ENCODE measurements around the gene TTC34. TPM values are rescaled to one million over a fixed set of nuclear protein-coding genes. Genes with fewer than 3 reads are reported as not detected.

Gene TTC34
- total RNA-seq, 1 donor from 2014 or later, result 0.18 TPM

DNA sequence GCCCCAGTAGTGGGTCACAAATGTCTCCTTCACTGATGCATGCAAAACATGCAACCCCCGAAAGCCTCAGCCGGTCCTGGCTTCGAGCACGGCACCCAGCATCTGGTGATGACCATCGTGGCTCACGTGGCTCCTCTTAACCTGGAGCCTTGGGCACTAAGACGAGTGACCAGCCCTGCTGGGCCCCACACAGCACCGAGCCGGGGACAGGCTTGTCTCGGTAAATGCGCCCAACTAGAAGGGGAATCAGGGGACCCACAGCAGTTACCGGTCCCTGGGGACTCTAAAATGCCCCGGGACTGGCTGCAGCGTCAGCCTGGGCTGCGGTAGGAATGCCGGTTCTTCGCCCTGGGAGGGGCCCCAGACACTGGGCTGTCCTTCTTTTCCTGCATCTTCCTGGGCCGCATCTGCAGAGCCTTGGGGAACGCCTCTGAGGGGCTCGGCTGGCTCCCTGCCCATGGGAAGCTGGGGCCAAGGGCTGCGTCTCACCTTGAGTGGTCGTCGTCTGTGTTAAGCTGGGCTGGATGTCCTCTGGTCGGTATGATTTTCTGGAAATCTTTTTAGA lies 13.1 kb upstream of the TTC34 start:
- DNase-seq (ENCODE audit: extremely low read depth, low read depth, low spot score), result no peak

DNA sequence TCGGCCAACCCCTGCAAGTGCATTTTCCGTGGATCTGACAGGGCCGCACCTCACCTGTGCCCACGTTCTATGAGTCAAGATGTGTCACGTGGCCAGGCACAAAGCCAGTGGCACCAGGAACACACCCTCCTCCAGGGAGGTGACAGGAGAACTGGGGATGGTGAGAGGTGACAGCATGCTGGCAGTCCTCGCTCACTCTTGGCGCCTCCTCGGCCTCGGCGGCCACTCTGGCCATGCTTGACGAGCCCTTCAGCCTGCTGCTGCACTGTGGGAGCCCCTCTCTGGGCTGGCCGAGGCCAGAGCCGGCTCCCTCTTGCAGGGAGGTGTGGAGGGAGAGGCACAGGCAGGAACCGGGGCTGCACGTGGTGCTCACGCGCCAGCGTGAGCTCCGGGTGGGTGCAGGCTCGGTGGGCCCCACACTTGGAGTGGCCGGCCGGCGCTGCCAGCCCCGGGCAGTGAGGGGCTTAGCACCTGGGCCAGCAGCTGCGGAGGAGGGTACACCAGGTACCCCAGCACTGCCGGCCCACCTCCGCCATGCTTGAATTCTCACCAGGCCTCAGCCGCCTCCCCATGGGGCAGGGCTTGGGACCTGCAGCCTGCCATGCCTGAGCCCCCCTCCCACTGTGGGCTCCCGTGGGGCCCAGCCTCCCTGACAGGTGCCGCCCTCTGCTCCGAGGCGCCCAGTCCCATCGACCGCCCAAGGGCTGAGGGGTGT lies 11.6 kb upstream of the TTC34 start:
- no peak for DNase-seq (ENCODE audit: extremely low read depth, low read depth, low spot score)

DNA sequence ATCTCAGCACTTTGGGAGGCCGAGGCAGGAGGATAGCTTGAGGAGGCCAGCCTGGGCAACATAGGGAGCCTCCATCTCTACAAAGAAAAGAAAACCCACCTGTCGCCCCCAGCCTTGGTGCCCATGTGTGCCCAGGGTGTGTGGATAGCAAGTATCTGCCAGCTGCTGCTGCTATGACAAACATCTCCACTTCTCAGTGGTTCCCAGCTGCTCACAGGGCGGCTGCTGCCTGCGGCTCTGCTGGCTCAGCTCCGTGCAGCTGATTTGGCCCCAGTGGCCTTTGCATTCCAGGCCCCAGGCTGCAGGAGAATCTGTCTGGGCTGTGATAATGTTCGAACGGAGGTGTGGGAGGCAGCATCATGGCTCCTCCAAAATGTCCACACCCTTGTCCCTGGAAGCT lies 10.6 kb upstream of the TTC34 start:
- no peak for DNase-seq (ENCODE audit: extremely low read depth, low read depth, low spot score)

DNA sequence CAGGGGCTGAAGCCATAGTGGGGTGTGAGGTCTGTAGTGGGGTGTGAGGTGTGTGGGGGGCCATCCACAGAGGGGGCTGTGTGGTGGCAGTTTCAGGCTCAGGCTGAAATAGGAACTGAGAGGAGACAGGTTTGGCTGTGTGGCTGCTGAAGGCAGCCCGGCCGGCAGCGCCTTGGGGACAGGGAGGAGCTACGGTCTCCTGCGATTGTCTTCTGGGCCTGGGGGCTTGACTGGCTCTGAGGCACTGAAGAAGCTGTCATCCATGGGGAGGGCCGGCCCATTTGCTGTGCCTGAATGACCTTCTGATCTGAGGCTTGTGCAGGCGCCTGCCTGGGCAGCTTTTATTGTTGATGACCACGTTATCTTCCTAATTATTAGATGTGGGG lies 10.0 kb upstream of the TTC34 start:
- no peak for DNase-seq (ENCODE audit: extremely low read depth, low read depth, low spot score)

DNA sequence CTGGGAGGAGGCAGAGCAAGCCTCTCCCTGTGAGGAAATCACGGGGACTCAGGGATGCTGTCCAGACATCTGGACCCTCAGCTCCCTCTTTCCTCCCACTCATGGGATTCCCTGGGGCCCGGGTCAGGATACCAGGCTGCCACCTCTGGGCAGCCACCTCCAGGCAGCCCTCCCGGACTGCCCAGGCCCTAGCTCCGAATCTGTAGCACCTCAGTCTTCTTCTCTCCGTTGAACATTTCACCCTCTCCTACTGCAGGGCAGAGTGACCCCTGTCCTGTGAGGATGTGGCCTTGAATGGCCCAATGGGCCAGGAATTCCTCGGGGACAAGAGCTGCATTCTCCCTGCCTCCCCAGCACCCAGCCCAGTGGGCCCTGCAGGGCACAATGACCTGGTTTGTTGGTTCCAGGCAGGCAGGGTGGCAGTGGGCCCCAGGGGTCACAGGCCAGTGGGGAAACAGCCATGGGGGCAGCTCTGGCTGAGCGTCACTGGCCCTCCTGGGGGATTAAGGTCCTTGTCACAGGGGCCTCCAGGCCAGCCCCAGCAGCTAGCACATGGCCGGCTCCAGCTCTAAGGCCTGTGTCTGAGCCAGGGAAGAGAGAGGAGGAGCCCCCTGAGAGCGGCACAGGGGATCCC lies 9.5 kb upstream of the TTC34 start:
- DNase-seq (ENCODE audit: extremely low read depth, low read depth, low spot score), result no peak

DNA sequence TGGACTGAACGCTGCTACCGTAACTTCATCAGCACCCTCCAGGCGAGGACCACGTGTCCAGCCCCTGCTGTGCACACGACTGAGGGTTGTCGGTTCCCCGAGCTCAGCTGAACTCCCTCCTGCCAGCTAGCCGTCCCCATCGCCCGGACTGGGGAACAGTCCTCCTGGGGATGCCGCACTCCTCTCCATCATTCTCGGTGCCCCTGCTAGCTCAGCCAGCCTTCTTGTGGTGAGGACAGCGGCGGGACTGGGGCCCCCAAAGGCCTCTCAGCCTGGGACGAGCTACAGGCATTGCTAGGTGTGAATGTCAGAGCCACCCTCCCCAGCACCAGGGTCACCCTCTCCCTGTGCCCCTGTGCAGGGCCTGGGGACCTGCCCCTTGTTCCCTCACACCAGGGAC lies 8.8 kb upstream of the TTC34 start:
- DNase-seq (ENCODE audit: extremely low read depth, low read depth, low spot score), result no peak

DNA sequence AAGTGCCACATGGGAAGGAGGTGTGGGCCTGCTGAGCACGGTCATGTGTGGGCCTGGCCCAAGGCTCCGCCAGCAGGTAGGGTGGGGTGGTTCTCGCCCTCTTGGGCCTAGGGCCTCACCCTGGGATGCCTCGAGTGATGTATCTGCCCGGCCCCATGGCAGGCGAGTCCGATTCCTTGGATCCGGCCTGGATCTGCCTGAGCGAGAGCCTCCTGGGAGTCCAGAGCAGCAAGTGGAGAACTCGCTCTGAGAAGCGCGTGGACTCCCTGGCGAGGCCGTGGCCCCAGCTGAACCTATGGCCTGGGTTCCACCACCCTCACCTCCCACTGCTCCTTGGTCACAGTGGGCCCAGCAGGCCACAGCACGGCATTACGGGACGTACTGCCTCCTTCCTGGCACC lies 8.2 kb upstream of the TTC34 start:
- no peak for DNase-seq (ENCODE audit: extremely low read depth, low read depth, low spot score)

DNA sequence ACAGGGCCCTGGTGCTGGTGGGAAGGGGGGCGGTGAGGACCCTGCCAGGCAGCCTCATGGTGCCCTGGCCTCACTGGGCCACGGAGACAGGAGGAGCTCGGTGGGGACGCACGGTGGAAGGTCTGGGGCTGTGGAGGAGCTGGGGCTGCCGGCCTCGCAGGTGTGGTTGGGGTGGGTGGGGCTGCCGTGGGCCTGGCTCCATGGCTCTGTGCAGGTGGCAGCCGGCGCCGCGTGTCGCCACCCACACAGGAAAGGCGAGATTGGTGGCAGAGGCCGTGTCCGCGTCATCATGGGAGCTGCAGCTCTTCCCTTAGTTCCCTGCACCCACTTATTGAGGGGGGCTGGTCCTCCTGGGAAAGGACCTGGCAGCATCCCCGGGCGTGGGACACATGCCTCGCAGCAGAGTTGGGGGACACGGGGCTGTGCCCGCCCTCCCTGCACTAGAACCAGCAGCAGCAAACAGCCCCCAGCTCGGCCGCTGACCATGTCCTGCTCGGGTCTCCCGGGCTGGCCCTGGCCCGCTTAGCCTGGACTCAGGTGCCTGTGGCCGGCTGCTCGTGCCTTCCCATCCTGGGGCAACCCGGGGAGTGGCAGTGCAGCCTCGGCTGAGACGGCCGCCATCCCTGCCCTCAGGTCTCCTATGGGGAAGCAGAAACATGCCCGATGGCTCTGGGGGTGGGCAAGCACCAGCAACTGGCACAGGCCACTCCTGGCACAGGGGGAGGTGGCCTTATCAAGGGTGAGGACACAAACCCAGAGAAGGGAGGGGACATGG lies 7.5 kb upstream of the TTC34 start:
- DNase-seq (ENCODE audit: extremely low read depth, low read depth, low spot score), result no peak

DNA sequence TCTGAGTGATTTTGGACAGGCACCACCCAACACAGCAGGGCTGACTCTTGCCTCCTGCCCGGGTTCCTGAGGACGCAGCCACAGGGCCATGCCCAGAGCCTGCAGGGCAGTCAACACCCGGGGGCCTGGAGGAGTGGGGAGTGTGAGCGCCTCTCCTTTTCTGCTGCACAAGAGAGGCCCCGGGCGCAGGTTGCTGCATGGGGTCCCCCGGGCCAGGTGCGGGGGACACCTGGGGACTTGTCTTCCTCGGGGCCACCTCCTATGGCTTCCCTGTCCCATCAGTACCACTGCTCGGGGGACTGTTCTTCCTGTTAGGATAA lies 6.9 kb upstream of the TTC34 start:
- no peak for DNase-seq (ENCODE audit: extremely low read depth, low read depth, low spot score)

DNA sequence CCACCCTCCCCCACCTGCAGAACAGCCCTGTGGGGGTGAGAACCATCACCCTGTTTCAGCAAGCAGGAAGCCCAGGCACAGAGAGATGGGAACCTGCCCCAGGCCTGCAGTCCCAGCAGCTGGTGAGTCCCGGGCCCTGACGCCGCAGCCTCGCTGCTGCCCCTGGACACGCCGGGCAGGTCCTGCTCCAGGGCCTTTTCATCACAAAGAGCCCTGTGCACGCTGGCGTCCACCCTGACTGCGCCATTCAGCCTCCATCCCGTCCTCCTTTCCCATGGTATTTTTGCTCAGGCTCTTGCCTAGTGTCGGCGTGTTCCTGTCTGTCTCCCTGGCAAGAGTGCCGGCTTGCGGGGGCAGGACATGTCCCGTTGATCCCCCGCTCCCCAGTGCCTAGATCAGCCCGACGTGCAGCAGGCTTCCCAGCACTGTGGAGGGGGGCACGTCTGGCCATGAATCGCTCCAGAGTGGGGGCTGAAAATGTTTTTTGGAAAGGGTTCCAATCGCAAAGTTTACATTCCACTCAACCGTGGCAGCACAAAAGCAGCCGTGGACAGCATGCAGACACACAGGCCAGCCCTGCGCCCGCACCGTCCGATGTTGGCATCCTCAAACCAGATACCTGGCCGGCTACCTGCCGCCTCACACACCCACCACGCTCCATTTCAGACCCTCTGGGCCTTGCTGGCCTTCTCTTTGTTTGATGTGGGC lies 6.3 kb upstream of the TTC34 start:
- DNase-seq (ENCODE audit: extremely low read depth, low read depth, low spot score), result no peak

DNA sequence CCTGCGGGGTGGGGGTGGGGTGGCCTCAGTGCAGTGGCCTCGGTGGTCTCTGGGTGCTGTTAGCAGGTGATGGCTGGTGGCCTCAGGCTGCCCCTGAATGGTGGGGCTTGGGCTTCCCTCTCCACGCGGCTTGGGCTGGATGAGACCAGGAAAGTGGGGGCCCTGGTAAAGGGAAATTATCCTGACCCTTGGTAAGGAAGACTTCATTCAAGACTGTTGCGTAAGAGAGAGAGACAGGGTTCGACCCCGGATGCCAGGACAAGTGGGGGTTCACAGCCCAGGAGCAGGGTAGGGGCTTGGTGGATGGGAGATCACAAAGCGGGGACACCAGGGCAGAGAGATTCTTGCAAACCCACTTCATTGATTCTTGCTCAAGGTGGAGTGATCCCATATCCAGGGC lies 5.5 kb upstream of the TTC34 start:
- DNase-seq (ENCODE audit: extremely low read depth, low read depth, low spot score), result no peak

DNA sequence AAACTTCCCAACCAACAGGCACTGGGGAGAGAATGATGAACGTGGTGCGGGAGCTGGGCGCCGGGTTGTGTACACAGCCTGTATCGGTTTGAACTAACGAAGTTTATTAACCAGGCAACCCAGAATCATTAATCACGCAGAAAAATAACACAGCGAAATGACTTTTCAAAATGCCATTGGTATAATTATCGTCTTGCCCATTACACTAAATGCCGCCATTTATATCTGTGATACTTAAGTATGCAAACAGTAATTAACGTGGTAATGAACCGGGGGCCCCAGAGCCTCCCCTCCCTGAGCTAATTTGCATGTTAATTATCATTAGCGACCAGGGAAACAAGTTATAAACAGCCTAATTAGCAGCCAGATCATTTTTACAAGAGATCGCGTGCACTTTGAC lies 5.1 kb upstream of the TTC34 start:
- no peak for DNase-seq (ENCODE audit: extremely low read depth, low read depth, low spot score)

DNA sequence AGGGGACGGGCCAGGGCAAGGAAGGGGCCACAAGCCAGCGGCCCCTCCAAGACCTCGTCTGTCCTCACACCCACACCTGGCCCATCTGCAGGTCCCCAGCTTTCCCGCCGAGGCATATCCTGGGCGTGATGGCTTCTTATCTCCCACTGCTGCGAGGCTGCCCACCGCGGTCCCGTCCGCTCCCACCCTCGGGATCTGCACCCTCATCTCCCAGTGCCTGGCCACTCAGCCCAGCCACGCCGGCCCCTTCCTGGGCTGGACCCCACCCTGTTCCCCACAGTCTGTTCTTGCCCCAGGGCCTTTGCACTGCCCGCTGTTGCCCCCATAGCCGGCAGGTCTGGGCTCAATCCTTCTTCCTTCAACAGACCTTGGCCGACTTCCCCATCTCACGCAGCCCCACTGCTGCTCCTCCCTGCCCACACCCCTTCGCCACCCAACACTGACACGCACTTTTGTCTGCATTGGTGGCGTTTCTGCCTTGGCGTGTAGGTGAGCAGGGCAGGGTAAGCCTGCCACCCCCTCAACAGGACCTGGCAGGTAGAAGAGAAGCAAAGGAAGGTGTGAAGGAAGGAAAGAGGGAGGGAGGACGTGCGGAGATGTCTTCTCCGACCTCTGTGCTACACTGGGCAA lies 4.4 kb upstream of the TTC34 start:
- no peak for DNase-seq (ENCODE audit: extremely low read depth, low read depth, low spot score)

DNA sequence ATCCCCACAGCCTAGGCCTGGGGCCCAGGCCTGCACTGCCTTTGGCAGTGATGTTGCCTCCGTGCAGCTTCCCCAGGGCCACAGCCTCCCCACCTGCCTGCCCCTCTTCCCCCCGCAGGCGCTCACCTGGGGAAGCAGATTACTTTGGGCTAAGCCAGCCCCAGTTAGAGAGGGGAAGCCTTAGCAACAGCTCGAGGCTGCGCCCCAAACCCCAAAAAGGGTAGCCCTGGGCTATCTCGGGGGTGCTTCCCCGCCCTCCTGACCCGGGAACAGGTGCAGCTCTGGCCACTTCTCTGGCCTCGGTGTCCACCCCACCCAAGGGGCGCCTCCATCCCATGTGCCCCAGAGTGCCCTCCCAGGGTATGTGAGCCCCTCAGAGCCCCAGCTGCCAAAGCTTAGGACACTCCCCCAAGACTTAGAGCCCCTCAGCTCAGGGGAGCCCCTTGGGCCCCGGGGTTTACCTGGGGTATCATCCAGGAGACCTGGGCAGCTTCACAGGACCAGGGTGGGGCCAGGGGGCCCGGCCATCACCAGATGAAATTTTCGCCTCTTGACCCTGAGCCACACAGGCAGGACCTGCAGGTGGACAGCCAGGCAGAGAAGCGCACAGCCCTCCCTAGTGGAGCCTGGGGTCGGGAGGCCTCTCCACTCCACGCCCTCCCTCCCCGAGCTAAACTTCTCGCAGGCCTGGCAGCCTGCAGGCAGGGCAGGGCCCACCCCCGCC lies 3.3 kb upstream of the TTC34 start:
- no peak for DNase-seq (ENCODE audit: extremely low read depth, low read depth, low spot score)

DNA sequence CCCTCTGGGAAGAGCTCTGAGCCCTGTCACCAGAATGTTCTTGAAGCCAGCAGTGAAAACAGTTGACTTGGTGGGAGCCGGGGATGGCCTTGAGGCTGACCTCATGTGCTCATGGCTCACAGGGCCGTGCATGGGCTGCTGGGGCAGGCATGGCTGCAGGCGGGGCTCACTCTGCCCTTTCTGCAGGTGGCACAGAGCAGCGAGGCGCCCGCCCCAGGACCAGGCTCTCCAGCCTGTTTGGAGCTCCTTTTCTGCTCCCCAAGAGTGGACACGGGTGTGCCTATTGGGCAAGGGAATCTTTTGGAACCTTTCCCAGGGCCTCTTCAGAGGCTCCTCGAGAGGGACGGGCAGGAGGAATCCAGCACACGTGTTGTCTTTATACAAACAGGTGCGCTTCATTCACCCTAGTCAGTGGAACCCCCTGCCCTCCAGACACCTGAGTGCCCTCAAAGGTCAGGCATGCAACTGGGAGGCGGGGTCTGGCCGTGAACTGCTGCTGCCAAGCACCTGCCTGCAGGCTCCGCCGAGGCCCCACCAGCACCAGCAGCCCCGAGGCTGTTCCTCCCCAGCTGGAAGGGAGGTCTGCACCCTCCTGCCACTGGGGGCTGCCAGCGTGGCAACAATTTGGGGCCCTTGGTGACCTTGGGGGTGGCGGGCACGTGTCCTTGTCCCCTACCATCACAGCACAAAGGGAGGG lies 2.6 kb upstream of the TTC34 start:
- DNase-seq (ENCODE audit: extremely low read depth, low read depth, low spot score), result no peak

DNA sequence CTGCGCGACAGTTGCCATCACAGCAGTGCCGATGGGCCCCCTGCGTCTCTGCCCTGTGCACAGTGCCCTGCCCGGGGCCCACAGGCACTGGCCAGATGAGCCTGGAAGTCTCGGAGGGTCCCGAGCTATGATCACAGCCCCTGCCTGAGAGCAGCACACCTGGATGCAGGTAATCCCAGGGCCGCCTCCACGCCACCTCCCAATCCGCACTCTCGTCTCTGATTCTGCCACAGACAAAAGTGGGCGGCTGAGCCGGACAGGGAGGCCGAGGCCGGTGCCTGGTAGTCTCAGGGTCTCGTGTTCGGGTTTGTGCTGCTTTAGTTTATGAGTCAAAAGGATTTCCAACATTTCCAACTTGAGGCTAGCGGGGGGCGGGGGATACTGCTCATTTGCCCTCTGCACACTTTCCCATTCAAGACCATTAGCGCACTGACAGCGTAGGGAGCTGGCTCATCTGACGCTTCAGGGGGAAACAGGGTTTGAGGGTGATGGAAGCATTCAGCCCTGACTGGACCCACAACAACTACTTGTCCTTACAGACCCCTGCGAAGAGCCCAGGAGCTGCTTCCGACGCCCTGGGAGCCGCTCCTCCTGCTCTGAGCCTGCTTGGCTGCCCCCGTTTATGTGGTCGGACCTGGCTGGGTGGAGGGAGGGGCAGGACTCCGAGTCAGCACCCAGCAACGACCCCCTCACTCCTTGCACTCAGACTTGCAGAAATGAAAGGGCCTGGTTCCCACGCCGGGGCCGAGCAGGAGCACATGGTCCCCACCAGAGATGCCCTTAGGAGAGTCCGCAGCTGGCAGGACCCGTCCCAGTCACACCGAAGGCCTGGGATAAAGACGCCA lies 1.8 kb upstream of the TTC34 start:
- no peak for DNase-seq (ENCODE audit: extremely low read depth, low read depth, low spot score)

DNA sequence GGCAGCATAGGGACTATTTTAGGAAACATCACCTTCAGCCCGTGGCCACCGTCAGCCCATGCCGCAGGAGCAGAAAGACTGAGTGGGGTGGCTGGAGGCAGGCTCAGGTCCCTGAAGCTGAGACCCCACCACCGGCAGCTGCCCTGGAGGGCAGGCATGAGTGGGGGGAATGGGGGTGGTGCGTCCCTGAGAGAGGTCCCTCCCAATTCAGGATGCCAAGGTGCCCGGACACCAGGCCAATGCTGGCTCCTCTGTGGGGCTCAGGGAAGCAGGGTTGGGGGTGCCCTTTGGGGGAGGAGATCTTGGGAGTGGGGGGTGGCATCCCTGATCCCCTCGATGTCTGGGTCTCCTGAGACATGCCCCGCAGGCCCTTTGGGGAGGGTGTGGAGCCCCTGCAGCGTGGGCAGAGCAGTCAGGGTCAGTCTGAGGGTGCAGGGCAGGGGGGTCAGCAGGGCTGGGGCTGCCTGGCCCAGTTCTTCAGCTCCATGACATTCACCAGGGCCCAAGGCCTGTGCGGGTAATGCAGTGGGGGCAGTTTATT lies 998 bp upstream of the TTC34 start:
- no peak for DNase-seq (ENCODE audit: extremely low read depth, low read depth, low spot score)

DNA sequence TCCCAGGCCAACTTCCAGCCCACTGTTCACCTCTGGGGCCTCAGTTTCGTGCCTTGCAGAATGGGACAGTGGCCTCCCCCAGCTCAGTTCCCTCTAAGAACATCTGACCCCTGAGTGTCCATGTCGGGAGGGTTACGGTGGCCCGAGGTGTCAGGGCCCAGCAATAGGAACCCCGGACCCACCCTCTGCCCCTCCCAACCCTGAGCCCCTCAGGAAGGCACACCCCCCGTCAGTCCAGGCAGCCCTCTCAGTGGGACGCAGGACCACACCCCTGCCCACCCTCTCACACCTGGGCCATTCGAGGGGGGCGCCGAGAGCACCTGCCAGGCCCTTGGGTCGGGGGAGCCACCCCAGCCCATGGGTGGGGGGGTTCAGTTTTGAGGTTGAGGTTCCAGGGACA lies 447 bp downstream of the TTC34 start:
- no peak for DNase-seq (ENCODE audit: extremely low read depth, low read depth, low spot score)
